GM18858 (cell line): Measurements from ENCODE around the gene CYLD.

ENCODE experiments used
- ATAC-seq: cut with Tn5 transposase; IDR thresholded peaks from one replicate; pipeline ENCODE4 v1.9.1; 2021; ENCODE audit not compliant: unreplicated experiment

The CYLD gene

DNA sequence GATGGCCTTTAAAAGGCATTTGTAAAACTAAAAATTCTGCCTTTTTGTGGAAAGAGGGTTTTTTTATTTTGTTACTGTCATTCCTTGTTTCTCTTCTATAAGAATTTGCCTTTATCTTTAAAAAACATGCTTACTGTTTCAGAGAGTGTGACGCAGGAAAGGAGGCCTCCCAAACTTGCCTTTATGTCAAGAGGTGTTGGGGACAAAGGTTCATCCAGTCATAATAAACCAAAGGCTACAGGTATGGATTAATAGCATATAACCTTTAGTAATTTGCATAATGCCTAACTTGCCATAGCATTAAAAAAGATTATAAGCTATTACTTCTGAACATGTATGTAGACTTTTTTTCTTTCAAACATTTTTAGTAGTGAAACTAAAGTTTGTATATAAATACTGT, 34.2 kb downstream of the CYLD start:
- ATAC-seq: no peak

DNA sequence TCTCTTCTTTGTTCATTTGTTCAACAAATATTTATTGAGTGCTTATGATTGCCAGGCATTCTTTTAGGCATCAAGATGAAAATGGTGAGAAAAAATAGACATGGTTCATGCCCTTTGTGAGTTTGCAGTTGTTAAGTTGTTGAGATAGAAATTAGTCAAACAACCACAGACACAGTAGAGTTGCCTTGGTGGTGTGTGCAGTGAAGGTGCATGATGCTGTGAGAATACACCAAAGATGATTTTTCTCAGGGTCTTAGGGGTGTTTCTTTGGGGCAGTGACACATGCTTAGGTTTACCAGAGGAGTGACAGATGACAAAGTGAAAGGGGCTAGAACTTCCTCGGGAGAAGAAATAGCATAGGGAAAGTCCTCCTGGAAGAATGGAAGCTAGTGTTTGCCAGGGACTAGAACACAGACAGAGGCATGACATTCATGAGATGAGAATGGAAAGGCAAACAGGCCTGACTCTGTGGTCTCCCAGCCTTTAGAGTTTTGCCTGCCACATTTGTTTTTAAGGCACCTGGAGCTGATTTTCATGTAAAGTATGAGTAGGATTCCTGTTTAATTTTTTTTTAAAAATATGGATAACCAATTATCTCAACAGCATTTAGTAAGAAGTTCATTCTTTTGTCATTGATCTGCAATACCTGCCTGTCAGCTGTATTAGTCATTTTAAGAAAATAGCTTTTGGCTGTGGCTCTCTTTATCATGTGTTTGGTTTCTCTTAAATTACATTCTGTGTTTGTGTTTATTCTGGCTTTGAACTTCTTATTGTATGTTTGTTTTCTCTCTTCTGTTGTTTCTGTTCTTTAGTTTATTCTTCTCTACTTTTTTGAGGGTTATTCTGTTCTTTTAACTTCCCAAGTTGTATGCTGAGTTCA, 36.6 kb downstream of the CYLD start:
- no peak for ATAC-seq

DNA sequence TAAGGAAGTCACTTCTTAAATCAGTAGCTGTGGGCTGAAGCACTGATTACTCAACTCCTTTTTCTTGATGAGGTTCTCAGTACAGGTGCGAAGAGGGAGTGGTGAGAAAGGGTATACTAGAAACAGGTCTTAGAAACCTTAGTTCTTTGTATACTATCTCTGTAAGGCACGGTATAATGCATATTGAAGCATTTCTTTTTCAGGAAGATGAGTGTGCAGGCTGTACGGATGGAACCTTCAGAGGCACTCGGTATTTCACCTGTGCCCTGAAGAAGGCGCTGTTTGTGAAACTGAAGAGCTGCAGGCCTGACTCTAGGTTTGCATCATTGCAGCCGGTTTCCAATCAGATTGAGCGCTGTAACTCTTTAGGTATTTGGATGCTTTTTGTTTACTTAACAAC, 39.2 kb downstream of the CYLD start:
- no peak for ATAC-seq

DNA sequence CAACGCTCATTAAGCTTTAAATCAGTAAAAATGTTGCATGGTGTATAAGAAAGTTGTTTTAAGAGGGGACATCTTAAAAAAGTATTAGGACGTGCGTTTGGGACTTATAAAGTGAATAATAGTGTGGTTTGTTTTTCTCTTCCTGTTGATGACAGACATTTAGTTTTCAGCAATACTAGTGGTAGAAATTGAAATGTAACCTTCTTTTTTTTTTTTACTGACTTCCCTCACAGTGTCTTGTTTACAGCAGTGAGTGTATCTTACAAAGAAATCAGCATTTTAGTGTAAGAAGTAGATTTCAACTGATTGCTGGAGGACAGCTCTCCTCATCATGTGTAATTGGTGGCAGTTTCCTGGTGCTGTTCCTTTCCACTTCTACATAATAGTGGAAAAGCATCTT, 39.6 kb downstream of the CYLD start:
- no peak for ATAC-seq

GRCh38 chr16:50789757-50790156, 47.9 kb downstream of the CYLD start:
- no peak for ATAC-seq

DNA sequence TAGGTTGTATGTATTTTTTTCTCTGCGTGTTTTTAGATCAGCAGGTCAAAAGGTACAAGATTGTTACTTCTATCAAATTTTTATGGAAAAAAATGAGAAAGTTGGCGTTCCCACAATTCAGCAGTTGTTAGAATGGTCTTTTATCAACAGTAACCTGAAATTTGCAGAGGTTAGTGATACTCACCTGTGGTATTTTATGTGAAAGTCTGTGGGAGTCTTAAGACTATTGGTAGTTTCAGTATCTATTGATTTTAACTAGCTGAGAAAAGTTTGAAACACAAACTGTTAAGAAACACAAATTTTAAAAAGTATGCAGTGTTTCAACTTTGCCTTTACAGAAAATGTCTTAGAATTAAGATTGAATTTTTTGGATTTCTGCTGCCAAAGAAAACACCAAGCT, 49.6 kb downstream of the CYLD start:
- no peak for ATAC-seq

- ATAC-seq: no peak
These were observed 54.9 kb downstream of the CYLD start for GRCh38 chr16:50796829-50797228.

DNA sequence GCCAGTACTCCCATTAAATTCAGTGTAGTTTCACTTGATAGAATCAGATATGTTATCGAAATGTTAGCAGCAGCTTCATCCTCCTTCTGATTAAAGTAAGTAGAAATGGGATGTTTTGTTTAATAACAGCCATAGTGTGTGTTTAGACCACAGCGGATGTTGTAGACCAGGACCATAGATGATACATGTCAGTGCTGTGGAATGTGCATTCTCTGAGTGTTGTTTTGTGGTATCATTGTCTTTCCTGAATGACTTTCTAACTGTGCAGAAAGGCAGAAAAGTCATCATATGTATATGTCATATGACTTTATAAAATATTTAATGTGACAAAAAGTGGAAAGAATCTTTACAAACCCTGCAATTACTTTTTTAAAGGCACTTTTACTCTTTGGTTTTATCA, 55.6 kb downstream of the CYLD start:
- ATAC-seq: no peak

- no peak for ATAC-seq
These were observed 58.2 kb downstream of the CYLD start for GRCh38 chr16:50800074-50800473.

DNA sequence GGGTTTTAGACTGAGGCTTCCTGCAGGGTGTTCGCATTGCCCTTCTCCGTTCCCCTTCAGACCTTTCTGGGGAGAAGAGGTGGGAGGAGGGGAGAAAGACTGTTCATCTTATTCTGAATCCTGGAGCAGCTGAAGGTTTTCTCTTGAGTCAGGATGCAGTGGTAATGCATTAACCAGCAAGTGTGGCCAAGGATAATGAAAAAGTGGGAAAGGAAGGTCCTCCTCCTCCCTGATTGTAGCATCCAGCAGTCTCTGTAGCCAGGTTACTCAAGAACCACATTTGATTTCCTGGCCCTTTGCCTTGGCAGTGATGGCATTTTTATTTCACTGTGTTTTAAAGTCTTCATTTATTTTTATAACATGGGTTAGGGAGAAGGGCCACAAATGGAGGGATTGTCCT, 59.1 kb downstream of the CYLD start:
- ATAC-seq: no peak

- no peak for ATAC-seq
These were observed 60.1 kb downstream of the CYLD start for GRCh38 chr16:50802000-50802399.

- ATAC-seq: no peak
These were observed 61.1 kb downstream of the CYLD start for GRCh38 chr16:50802961-50803360.

- no peak for ATAC-seq
These were observed 62.5 kb downstream of the CYLD start for GRCh38 chr16:50804290-50804907.

DNA sequence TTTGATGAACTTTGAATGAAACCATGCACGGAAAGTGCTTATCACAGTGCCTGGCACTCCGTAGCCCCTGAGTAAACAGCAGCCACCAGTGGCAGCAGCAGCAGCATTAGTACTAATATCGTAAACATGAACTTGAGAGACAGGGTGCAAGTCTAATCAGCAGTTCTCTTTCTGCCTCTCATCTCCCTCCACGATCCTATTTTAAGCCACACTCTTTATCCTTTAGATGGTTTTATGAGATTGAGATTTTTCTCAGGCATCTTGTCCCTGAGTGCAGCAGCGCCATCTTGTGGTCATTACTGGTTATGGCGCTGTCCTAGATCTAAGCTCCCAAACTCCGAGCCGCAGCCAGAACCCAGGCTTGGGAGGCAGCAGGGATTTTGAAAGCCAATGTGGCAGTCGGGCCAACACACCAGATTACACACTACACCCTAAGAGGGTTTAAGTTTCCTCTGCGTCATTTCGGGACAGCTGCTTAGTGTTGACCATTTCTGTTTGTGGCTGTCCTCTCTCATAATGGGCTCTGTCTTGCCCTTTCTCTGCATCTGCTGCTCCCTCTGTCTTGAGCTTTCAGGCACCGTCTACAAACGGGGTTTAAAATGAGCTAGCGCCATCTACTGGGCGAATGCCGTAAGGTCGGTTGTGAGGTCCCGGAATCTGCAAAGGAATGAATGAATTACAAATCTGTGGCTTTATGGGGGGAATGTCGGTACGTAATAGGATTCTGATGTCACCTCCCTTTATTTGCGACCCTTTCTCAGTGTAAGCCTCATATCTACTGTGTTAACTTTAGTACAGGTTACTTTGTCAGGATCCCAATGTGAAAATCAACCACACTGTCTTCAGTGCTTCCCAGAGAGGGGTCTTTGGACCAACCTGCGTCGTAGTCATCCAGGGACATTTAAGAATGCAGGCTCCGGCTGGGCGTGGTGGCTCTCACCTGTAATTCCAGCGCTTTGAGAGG, 64.5 kb downstream of the CYLD start:
- peak; percentile 85 for ATAC-seq

GRCh38 chr16:50808929-50809538, 67.1 kb downstream of the CYLD start:
- no peak for ATAC-seq

GRCh38 chr16:50809561-50809960, 67.7 kb downstream of the CYLD start:
- ATAC-seq: peak; percentile 64

GRCh38 chr16:50810241-50810965, 68.5 kb downstream of the CYLD start:
- no peak for ATAC-seq

DNA sequence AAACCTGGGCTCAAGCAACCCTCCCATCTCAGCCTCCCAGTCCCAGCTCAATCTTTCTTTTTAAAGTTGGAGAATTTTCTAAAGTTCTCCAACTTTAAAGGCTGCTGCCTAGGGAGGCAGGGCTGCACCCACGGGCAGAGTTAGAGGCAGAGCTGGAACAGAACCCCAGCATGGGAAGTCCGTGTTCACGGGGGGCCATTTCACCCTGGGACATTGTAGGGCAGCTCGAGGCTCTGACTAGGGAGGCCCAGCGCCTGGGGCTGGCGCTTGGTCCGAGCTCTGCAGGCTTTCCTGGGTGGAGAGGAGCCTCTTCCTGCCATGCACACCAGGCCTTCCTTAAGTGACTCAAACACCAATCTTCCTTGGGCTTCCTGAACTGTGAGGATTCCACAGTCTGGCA, 70.2 kb downstream of the CYLD start:
- no peak for ATAC-seq

- ATAC-seq: no peak
These were observed 71.1 kb downstream of the CYLD start for GRCh38 chr16:50812876-50813466.

GRCh38 chr16:50814052-50814451, 72.2 kb downstream of the CYLD start:
- no peak for ATAC-seq
